Activated CD4-positive, alpha-beta memory T cell treated with anti-CD3 and anti-CD28 coated beads, Interleukin-2, amount 10 ng/mL, durations not matched to agents 7 days and 5 days (primary cell): ENCODE results near the gene SLTM. TPM values are rescaled to one million over a fixed set of nuclear protein-coding genes. Genes with fewer than 3 reads are reported as not detected.
"Not testable (repeated sequence)": the region's sequence is repeated elsewhere in the genome, so short reads cannot be mapped to it uniquely, and the experiment has no call there.

Source experiments
- CTCF ChIA-PET: fragments of 350-600 bp; sonication (Branson Sonifier 250); formaldehyde crosslinking; loops from one replicate; lab custom pipeline; 2021; ENCODE audit warnings: antibody characterized with exemption, inconsistent platforms; lab: Charles Lee
- POLR2A ChIA-PET: fragments of 350-600 bp; sonication (Branson Sonifier 250); formaldehyde crosslinking; loops from one replicate; lab custom pipeline; 2021; ENCODE audit warnings: antibody characterized with exemption; lab: Charles Lee
- DNase-seq: peaks from one replicate; pipeline ENCODE4 v3.0.0-alpha.2; 2020
- H3K27ac Mint-ChIP-seq: one replicate; pipeline ENCODE4 v1.8.0; 2021; ENCODE audit warnings: mild to moderate bottlenecking, mixed read lengths
- H3K27me3 Mint-ChIP-seq: one replicate; pipeline ENCODE4 v1.8.0; 2021; ENCODE audit warnings: mixed read lengths
- H3K36me3 Mint-ChIP-seq: one replicate; pipeline ENCODE4 v1.8.0; 2021; ENCODE audit warnings: low read depth, mixed read lengths
- H3K4me1 Mint-ChIP-seq: one replicate; pipeline ENCODE4 v1.8.0; 2021; ENCODE audit warnings: mixed read lengths
- H3K4me3 Mint-ChIP-seq: one replicate; pipeline ENCODE4 v1.8.0; 2021; ENCODE audit warnings: mild to moderate bottlenecking, mixed read lengths
- H3K9me3 Mint-ChIP-seq: one replicate; pipeline ENCODE4 v1.8.0; 2021; ENCODE audit warnings: mixed read lengths
- total RNA-seq, 2 experiments: library from RNA; stranded (reverse); gene quantifications; one replicate each; pipeline ENCODE4 v1.2.3, GENCODE V29; 2021

The SLTM gene
- total RNA-seq, 2 experiments from 2014 or later: 108 to 117 TPM

DNA sequence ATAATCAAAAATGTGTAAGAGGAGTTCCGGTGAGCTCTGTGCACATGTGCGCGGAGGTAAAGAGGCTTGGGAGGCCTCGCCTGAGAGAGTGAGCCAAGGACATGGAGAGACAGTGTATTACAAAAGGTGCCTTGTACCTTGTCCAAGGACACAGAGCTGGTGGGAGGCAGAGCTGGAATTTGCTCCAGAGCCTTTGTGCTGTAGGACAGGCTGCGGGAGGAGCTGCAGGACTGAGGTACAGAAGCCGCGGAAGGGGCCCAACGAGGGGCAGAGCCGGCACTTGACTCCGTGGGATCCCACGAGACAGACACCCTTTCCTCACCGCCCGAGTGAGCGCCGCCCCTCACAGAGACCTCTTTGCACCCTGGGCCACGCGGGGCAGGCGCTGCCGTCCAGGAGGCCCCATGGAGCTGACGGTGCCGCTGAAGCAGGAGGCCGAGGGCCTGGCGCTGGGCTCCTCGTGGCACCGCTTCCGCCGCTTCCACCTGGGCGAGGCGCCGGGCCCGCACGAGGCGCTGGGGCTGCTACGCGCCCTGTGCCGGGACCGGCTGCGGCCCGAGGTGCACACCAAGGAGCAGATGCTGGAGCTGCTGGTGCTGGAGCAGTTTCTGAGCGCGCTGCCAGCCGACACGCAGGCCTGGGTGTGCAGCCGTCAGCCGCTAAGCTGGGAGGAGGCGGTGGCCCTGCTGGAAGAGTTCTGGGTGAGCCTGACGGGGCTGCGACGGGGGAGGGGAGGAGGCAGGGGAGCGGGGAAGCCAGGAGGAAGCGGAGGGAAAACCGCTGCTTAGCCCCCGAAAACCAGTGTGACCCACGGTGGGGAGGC, 68.7 kb downstream of the SLTM start:
- peaks cover 26% of the 10 kb centered on the region for H3K4me1 Mint-ChIP-seq
- H3K27me3 Mint-ChIP-seq: peaks cover 6% of the 10 kb centered on the region
- no peak overlapping the region for H3K4me3 Mint-ChIP-seq
- H3K27ac Mint-ChIP-seq: no peak overlapping the region
- H3K9me3 Mint-ChIP-seq: no peaks in the 10 kb centered on the region
- ChIA-PET POLR2A (interaction anchor here (1.1 kb wide), 1 partner anchor 69 kb away, joined by 3 read pairs; the partner anchor contains the start of gene SLTM), CTCF (interaction anchor here (0.9 to 1.5 kb wide), 2 partner anchors 94 to 637 kb away, joined by 3 to 4 read pairs; partner anchors contain the start of gene MINDY2)
- DNase-seq: no peak
- no peaks in the 10 kb centered on the region for H3K36me3 Mint-ChIP-seq

DNA sequence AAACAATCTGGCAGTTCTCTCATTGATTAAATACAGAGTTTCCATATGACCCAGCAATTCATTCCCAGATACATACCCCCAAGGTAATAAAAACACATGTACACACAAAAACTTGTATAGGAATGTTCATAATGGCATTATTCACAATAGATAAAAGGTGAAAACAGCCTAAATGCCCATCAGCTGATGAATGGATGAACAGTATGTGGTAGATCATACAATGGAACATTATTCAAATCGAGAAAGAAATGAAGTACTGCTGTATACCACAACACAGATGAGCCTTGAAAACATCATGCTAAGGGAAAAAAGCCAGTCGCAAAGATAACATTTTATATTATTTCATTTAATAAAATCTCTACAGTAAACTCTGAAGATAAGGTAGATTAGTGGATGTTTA, 71.2 kb downstream of the SLTM start:
- no peak overlapping the region for H3K27ac Mint-ChIP-seq
- POLR2A ChIA-PET: no interaction called here
- H3K4me3 Mint-ChIP-seq: no peak overlapping the region
- H3K27me3 Mint-ChIP-seq: peaks cover 6% of the 10 kb centered on the region
- no peaks in the 10 kb centered on the region for H3K36me3 Mint-ChIP-seq
- H3K9me3 Mint-ChIP-seq: no peaks in the 10 kb centered on the region
- CTCF ChIA-PET: interaction anchor here (1.0 kb wide), 1 partner anchor 10 kb away, joined by 3 read pairs; no protein-coding TSS in a partner anchor
- DNase-seq: no peak
- H3K4me1 Mint-ChIP-seq: peaks cover 26% of the 10 kb centered on the region

DNA sequence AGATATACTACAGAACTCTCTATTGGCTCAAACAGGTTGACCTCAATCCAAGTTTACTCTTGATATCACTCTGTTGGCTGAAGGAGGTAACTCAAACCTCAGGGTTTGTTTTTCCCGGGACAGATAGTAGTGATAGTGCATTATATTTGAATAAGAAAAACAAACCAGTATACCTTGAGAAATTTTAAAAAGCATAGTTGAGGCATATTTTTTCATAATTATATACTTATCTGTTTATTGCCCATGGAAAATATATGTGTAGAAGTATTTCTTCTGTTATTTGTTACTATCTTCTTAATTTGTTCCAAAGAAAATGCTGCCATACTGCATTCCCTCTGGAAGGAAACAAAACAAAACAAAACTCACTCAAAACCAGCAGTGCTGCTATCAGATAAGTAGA, 76.9 kb downstream of the SLTM start:
- H3K9me3 Mint-ChIP-seq, H3K27ac Mint-ChIP-seq, H3K36me3 Mint-ChIP-seq, H3K4me3 Mint-ChIP-seq, H3K4me1 Mint-ChIP-seq, H3K27me3 Mint-ChIP-seq, DNase-seq, CTCF ChIA-PET, POLR2A ChIA-PET: not testable (repeated sequence)

DNA sequence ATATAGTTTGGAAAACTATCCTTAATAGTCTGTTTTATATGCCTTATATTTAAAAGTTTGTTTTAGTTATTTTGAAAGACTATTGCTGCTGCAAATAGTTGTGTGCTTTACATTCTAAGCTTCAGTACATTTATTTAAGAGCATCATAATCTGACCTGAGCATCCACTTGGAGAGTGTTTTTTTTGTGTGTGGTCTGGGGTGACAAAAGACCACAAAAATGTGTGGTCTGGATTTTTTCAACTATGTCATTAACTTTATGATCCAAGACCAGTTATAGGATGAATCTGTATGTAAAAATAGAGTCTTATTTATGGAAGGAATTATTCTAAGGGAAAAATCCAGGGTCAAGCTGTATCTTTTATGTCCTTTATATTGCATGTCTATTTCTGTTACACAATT, 77.4 kb downstream of the SLTM start:
- no peaks in the 10 kb centered on the region for H3K4me1 Mint-ChIP-seq
- no peaks in the 10 kb centered on the region for H3K9me3 Mint-ChIP-seq
- H3K36me3 Mint-ChIP-seq: peaks cover 8% of the 10 kb centered on the region
- H3K4me3 Mint-ChIP-seq: no peak overlapping the region
- ChIA-PET CTCF (no interaction called here), POLR2A (no interaction called here)
- H3K27me3 Mint-ChIP-seq: no peaks in the 10 kb centered on the region
- no peak overlapping the region for H3K27ac Mint-ChIP-seq
- DNase-seq: no peak

DNA sequence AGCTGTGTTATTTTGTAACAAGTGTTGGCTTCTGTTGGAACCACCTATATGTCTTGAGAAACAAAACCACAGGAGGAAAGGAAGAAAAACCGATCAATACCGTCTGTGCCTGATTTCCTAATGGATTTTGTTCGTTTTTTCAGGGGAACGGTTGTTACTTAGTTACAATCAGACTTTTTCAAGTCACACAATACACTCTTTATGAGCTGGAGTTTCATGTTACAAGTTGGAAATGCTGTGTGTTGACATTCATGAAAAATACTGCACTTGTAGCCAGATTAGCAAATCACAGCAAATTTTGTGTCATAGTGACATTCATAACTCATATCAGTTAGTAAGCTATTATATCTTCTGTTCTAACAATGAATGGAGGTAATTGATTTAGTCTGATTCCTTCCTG, 78.9 kb downstream of the SLTM start:
- ChIA-PET POLR2A (no interaction called here), CTCF (interaction anchor here (0.7 to 1.1 kb wide), 2 partner anchors 347 to 638 kb away, joined by 3 read pairs; no protein-coding TSS in a partner anchor)
- H3K27me3 Mint-ChIP-seq: no peaks in the 10 kb centered on the region
- no peak overlapping the region for H3K4me3 Mint-ChIP-seq
- peaks cover 8% of the 10 kb centered on the region for H3K36me3 Mint-ChIP-seq
- H3K4me1 Mint-ChIP-seq: no peaks in the 10 kb centered on the region
- DNase-seq: no peak
- no peak overlapping the region for H3K27ac Mint-ChIP-seq
- no peaks in the 10 kb centered on the region for H3K9me3 Mint-ChIP-seq

DNA sequence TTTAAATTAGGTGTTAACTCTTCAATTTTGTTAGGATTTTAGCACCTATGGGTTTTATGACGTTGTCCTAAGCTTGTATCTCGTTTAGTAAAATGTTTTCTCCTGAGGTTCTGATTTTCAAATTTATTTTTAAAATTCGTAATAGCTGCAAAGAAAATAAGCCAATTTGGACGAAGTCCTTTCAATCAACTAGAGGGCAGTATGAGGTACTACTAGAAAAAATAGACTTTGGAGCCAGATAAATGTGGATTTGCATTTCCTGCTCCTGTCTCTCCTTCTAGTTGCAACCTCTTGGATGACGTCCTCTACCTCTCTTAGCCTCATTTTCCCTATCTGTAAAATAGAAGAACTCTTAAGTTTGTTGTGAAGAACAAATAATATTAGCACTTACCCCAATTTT, 81.1 kb downstream of the SLTM start:
- DNase-seq: no peak
- H3K36me3 Mint-ChIP-seq: peaks cover 17% of the 10 kb centered on the region
- ChIA-PET POLR2A (no interaction called here), CTCF (interaction anchor here (1.0 kb wide), 1 partner anchor 9 kb away, joined by 3 read pairs; no protein-coding TSS in a partner anchor)
- H3K9me3 Mint-ChIP-seq: no peaks in the 10 kb centered on the region
- no peaks in the 10 kb centered on the region for H3K4me1 Mint-ChIP-seq
- no peak overlapping the region for H3K4me3 Mint-ChIP-seq
- H3K27ac Mint-ChIP-seq: no peak overlapping the region
- H3K27me3 Mint-ChIP-seq: no peaks in the 10 kb centered on the region

DNA sequence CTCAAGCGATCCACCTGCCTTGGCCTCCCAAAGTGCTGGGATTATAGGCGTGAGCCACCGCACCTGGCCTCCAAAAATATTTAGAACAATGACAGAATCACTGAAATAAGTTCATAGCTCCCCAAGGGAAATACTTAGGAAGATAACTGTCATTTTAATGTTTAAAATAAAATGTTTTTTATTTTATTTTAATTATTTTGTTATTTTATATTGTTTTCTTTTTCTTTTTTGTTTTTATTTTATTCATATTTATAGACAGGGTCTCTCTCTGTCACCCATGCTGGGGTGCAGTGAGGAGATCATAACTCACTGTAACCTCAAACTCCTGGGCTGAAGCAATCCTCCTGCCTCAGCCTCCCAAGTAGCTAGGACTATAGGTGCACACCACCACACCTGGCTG, 82.3 kb downstream of the SLTM start:
- H3K27ac Mint-ChIP-seq, POLR2A ChIA-PET, H3K9me3 Mint-ChIP-seq, H3K4me3 Mint-ChIP-seq, H3K4me1 Mint-ChIP-seq, DNase-seq, H3K27me3 Mint-ChIP-seq, CTCF ChIA-PET: not testable (repeated sequence)
- H3K36me3 Mint-ChIP-seq: peaks cover 18% of the 10 kb centered on the region

DNA sequence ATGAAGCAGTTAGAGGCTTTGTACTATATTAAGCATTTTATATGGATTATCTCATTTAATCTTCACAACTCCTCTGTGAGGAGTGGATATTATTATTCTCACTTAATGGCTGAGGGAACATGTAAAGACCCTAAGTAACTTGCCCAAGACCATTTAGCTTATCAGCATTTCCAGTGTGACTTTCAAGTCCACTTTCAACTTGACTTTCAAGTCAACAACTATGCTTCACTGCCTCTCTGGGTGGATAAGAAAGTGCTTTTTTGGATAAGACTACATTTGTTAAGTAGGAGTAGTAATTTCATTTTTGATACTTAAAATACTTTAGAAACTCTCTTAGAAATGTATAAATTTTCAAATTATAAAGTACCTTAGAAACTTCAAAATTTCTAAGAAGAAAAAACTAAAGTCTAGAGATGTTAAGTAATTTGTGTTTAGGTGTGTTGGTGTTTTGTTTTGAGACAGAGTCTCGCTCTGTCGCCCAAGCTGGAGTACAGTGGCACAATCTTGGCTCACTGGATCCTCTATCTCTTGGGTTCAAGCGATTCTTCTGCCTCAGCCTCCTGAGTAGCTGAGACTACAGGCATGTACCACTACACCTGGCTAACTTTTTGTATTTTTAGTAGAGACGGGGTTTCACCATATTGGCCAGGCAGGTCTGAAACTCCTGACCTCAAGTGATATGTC, 90.6 kb downstream of the SLTM start:
- no peaks in the 10 kb centered on the region for H3K9me3 Mint-ChIP-seq
- H3K27me3 Mint-ChIP-seq: no peaks in the 10 kb centered on the region
- H3K4me3 Mint-ChIP-seq: no peak overlapping the region
- ChIA-PET CTCF (interaction anchor here (1.4 kb wide), 1 partner anchor 15 kb away, joined by 3 read pairs; no protein-coding TSS in a partner anchor), POLR2A (no interaction called here)
- no peaks in the 10 kb centered on the region for H3K4me1 Mint-ChIP-seq
- H3K36me3 Mint-ChIP-seq: peaks cover 9% of the 10 kb centered on the region
- H3K27ac Mint-ChIP-seq: no peak overlapping the region
- no peak for DNase-seq

DNA sequence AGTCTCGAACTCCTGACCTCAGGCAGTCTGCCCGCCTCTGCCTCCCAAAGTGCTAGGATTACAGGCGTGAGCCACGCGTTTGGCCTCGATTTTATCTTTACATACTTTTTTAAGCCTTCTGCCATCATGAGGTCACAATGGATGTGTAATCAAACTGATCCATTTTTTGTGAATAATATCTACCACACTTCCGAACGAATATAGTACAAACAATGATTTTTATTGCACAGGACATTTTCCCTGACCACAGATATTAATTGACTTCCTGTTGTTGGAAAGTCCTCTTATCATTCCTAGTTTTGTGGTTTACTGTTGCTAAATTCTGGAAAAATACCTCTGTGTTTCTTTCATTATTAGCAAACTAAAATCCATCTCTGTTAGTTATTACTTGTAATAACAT, 93.4 kb downstream of the SLTM start:
- POLR2A ChIA-PET: no interaction called here
- CTCF ChIA-PET: interaction anchor here (0.6 to 1.4 kb wide), 3 partner anchors 9 to 689 kb away, joined by 4 to 5 read pairs (median 4); no protein-coding TSS in a partner anchor
- Mint-ChIP-seq H3K4me1 (no peaks in the 10 kb centered on the region), H3K27me3 (no peaks in the 10 kb centered on the region), H3K4me3 (no peak overlapping the region), H3K36me3 (no peaks in the 10 kb centered on the region), H3K27ac (no peak overlapping the region), H3K9me3 (no peaks in the 10 kb centered on the region)
- DNase-seq: no peak

DNA sequence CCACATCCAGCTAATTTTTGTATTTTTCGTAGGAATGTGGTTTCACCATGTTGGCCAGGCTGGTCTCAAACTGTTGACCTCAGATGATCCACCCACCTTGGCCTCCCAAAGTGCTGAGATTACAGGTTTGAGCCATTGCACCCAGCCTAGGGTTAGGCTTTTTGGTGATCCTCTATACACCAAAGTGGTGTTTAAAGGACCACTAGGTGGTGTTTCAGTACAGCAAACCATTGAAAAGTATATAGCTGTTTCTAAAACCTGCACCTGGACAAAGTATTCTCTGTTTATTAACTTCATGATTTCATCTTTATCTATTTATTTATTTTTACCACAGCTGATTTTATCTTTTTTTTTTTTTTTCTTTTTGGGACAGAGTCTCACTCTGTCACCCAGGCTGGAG, 94.0 kb downstream of the SLTM start:
- Mint-ChIP-seq H3K36me3 (no peaks in the 10 kb centered on the region), H3K9me3 (no peaks in the 10 kb centered on the region), H3K27me3 (no peaks in the 10 kb centered on the region), H3K4me3 (no peak overlapping the region), H3K27ac (no peak overlapping the region), H3K4me1 (no peaks in the 10 kb centered on the region)
- ChIA-PET POLR2A (no interaction called here), CTCF (interaction anchor here (0.6 to 1.4 kb wide), 5 partner anchors 8 to 689 kb away, joined by 3 to 5 read pairs (median 4); partner anchors contain the start of gene ADAM10)
- no peak for DNase-seq

DNA sequence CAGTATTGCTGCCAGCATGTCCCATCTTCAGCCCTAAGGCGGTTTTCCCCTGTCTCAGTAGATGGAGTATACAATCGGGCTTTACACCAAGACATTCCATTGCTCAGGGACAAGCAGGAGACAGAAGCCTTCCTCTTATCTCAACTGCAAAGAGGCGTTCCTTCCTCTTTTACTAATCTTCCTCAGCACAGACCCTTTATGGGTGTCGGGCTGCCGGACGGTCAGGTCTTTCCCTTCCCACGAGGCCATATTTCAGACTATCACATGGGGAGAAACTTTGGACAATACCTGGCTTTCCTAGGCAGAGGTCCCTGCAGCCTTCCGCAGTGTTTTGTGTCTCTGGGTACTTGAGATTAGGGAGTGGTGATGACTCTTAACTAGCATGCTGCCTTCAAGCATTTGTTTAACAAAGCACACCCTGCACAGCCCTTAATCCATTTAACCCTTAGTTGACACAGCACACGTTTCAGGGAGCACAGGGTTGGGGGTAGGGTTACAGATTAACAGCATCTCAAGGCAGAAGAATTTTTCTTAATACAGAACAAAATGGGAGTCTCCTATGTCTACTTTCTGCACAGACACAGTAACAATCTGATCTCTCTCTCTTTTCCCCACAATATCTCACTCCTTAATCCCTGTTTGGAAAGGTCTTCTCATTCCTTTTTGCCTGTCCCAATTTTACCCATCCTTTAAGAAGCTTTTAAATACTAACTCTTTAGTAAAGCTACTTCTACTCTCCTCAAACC, 99.6 kb downstream of the SLTM start:
- H3K4me1 Mint-ChIP-seq, H3K27ac Mint-ChIP-seq, POLR2A ChIA-PET, H3K36me3 Mint-ChIP-seq, H3K27me3 Mint-ChIP-seq, H3K9me3 Mint-ChIP-seq, CTCF ChIA-PET, H3K4me3 Mint-ChIP-seq, DNase-seq: not testable (repeated sequence)

DNA sequence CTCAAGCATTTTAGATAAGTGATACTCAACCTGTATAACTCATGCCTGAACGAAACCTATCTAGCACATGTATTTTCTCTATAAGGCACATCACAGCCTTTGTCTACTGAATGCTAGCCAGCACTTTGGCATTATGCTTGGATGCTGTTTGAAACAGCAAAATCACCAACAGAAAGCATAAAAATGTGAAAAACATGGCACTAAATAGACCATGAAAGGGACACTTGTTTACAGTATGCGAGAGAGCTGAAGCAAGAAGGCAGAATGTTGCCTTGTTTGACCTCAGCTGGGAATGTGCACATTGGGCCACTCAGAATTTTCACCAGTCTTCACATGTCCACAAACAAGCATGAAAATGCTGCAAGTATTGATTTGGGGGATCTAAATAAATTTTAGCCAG, 102.9 kb downstream of the SLTM start:
- Mint-ChIP-seq H3K36me3 (peaks cover 16% of the 10 kb centered on the region), H3K27ac (no peak overlapping the region), H3K9me3 (no peaks in the 10 kb centered on the region), H3K27me3 (no peaks in the 10 kb centered on the region), H3K4me1 (no peaks in the 10 kb centered on the region), H3K4me3 (no peak overlapping the region)
- DNase-seq: no peak
- ChIA-PET POLR2A (no interaction called here), CTCF (interaction anchor here (0.6 to 1.0 kb wide), 2 partner anchors 9 to 27 kb away, joined by 3 to 4 read pairs; no protein-coding TSS in a partner anchor)
